GM12878 (cell line): ENCODE data around the gene ZNF608. TPM values are rescaled to one million over a fixed set of nuclear protein-coding genes. Genes with fewer than 3 reads are reported as not detected.
A peak's percentile ranks its signal among the peaks of the same experiment; 100 is the strongest.

Source experiments
- ATAC-seq: fragments of 200-7000 bp; cut with Tn5 transposase; 3 replicates; pipeline ENCODE4 v1.9.1; 2020; ENCODE audit warnings: mild to moderate bottlenecking, moderate library complexity
- BruUV-seq: library from RNA; stranded (reverse); fragments of 400-500 nt; replicated peaks from 2 replicates; lab custom pipeline; 2021; lab: Mats Ljungman, UMichigan
- CTCF ChIA-PET: fragments of 300-600 bp; sonication (Branson Sonifier 250); formaldehyde crosslinking; extraction: SDS; loops from one replicate; lab custom pipeline; 2021; ENCODE audit warnings: inconsistent platforms; lab: Yijun Ruan, JAX
- POLR2A ChIA-PET: fragments of 350-600 bp; formaldehyde crosslinking; extraction: SDS; loops from one replicate; lab custom pipeline; 2021; ENCODE audit warnings: inconsistent platforms; lab: Charles Lee
- RAD21 ChIA-PET: fragments of 300-600 bp; sonication (Branson Sonifier 250); formaldehyde crosslinking; loops from one replicate; lab custom pipeline; 2023; ENCODE audit warnings: antibody characterized with exemption; ENCODE audit not compliant: unreplicated experiment; lab: Charles Lee
- SMC1A ChIA-PET: fragments of 300-600 bp; sonication (Branson Sonifier 250); formaldehyde crosslinking; loops from one replicate; lab custom pipeline; 2023; ENCODE audit not compliant: unreplicated experiment, uncharacterized antibody; lab: Charles Lee
- DNase-seq: peaks from one replicate; pipeline ENCODE4 v3.0.0-alpha.2; 2011; ENCODE audit warnings: low read depth, low spot score
- FAIRE-seq: peaks from 3 replicates; lab custom pipeline; 2011; peaks lifted over from hg19 to GRCh38; lab: Jason Lieb, UNC
- H2AFZ ChIP-seq: 2 replicates; pipeline ENCODE4 v1.6.0; 2011; ENCODE audit warnings: low read depth, low read length, control low read depth; ENCODE audit not compliant: control insufficient read depth
- H3K27ac ChIP-seq: 2 replicates; pipeline ENCODE4 v1.5.1; 2011; ENCODE audit warnings: control low read depth; ENCODE audit not compliant: control insufficient read depth, insufficient read depth
- H3K27me3 ChIP-seq, 2 experiments: replicated peaks in 1 of 2; 2 replicates each; pipeline versions ENCODE4 v1.6.0 to v1.6.1; 2011; ENCODE audit warnings: low read length in 1 of 2; ENCODE audit not compliant: control insufficient read depth in 2 of 2, insufficient read depth in 2 of 2
- H3K36me3 ChIP-seq, 2 experiments: 2 replicates each; pipeline ENCODE4 v1.5.1; 2011; ENCODE audit warnings: low read length in 1 of 2; ENCODE audit not compliant: control insufficient read depth in 2 of 2, insufficient read depth in 2 of 2
- H3K4me1 ChIP-seq: 2 replicates; pipeline ENCODE4 v1.6.1; 2011; ENCODE audit warnings: mild to moderate bottlenecking, low read length, moderate library complexity, mixed read lengths; ENCODE audit not compliant: control insufficient read depth, insufficient read depth
- H3K4me2 ChIP-seq: 2 replicates; pipeline ENCODE4 v1.6.0; 2011; ENCODE audit warnings: control low read depth; ENCODE audit not compliant: control insufficient read depth, insufficient read depth
- H3K4me3 ChIP-seq: fragments of 200-600 bp; sonication (generic); 2 replicates; pipeline ENCODE4 v1.5.1; 2016
- H3K79me2 ChIP-seq: 2 replicates; pipeline ENCODE4 v1.6.0; 2011; ENCODE audit warnings: low read length; ENCODE audit not compliant: control insufficient read depth, insufficient read depth
- H3K9ac ChIP-seq: 2 replicates; pipeline ENCODE4 v1.8.0; 2011; ENCODE audit warnings: low read length, control low read depth, mixed read lengths; ENCODE audit not compliant: control insufficient read depth, insufficient read depth
- H3K9me3 ChIP-seq: replicated peaks from 3 replicates; pipeline ENCODE4 v1.5.1; 2011; ENCODE audit warnings: mild to moderate bottlenecking, low read length; ENCODE audit not compliant: control insufficient read depth, insufficient read depth
- H4K20me1 ChIP-seq: 2 replicates; pipeline ENCODE4 v1.6.0; 2011; ENCODE audit not compliant: control insufficient read depth, insufficient read depth
- BMI1 ChIP-seq: fragments of 450-650 bp; IDR thresholded peaks from 2 replicates; pipeline ENCODE4 v1.6.1; 2016; ENCODE audit warnings: mild to moderate bottlenecking, moderate library complexity, borderline replicate concordance
- IKZF1 ChIP-seq: fragments of 450-650 bp; conservative IDR thresholded peaks from 2 replicates; pipeline ENCODE4 v1.6.1; 2017; ENCODE audit warnings: antibody characterized with exemption, mild to moderate bottlenecking
- RCOR1 ChIP-seq: conservative IDR thresholded peaks from 2 replicates; pipeline ENCODE4 v1.6.1; 2012; ENCODE audit warnings: low read depth, low read length, improper control_type of control experiment
- TCF12 ChIP-seq: IDR thresholded peaks from 2 replicates; pipeline ENCODE4 v1.6.1; 2011; ENCODE audit warnings: low read depth, mild to moderate bottlenecking, low read length
- WGBS: methylation state at CpG from one replicate; pipeline ENCODE4 v1.1.6; 2016; ENCODE audit warnings: low lambda C conversion rate; ENCODE audit not compliant: insufficient replicate concordance, insufficient coverage; ENCODE audit errors: missing lambda C conversion rate; 5-methylcytosine and 5-hydroxymethylcytosine counted together
- in situ Hi-C: fragments of 300-500 bp; cut with MboI; formaldehyde crosslinking; loops from 9 replicates; pipeline ENCODE4 v1.14.3; 2018; ENCODE audit warnings: mixed read lengths
- intact Hi-C: fragments of 100-400 bp; cut with micrococcal nuclease; formaldehyde crosslinking; loops from one replicate; pipeline ENCODE4 v1.14.2; 2022; ENCODE audit not compliant: unreplicated experiment
- polyA plus RNA-seq, 11 experiments: library from polyadenylated mRNA; depleted of rRNA in 4 of 11; unstranded in 6 of 11; stranded (reverse) in 5 of 11; fragments of >200 nt; fragmentation: Nextera tagmentation in 4 of 11; fragmentation: Illumina TruSeq in 1 of 11; extraction: Ambion mirVana in 4 of 11; extraction: Trizol in 1 of 11; gene quantifications; 1 replicate in 1 of 11; 2 replicates in 10 of 11; pipeline versions ENCODE4 v1.2.1 to v1.2.3, GENCODE V29; 2011 to 2016; ENCODE audit warnings: inconsistent platforms in 2 of 11, missing spikeins in 2 of 11, low read depth in 1 of 11
- total RNA-seq, 4 experiments: library from RNA; depleted of rRNA in 3 of 4; stranded (reverse); fragments of >200 nt in 3 of 4; fragmentation: Illumina TruSeq in 1 of 4; extraction: Trizol in 1 of 4; gene quantifications; 2 replicates each; pipeline versions ENCODE4 v1.2.1 to v1.2.3, GENCODE V29; 2013 to 2021
- TF ChIP-seq, protein P1 (sequence below): fragments of 450-650 bp; formaldehyde crosslinking; IDR thresholded peaks from 2 replicates; pipeline ENCODE4 v1.5.0; 2022; ENCODE audit warnings: mild to moderate bottlenecking, missing genetic modification characterization

ZNF608 gene
- total and polyA plus RNA-seq, 10 of the 15 experiments (the other 5 are each of a cell fraction or from before 2014, with no cell fraction given) = 0.19 to 6.7 (median 0.64) TPM

DNA sequence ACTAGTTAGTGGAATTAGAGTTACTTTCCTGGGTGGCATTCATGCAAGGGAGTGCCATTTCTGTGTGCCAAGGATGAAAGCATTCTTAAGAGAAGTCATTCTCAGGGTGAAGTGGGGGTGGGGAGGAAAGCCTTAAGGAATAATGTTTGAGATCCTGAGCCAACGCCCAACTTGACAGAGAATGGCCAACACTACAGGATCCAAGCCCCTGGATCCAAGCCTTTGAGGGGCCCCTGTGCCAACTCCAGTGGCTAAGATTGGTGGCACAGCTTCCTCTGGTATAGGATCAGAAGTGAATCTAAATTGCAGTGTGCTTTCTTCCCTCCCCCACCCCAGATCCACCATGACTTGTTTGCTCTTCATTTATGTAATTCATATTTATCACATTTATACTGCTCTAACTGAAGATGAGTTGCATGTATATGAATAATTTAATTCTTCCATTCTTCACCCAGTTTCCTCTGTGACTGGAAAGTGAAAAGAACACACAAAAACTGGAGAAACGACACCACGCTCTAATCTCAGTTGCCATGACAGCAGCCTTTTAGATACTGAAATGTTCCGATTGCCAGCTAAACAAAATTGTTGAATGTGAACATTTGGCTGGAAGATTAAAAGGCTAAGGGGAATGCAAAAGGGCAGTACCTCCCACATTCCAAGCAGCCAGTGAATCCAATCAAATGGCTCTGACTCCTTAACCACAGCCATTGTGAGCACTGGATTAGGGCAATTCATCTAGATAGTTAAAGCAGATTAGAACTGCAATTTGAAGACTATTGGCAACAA, 4.5 kb downstream of the ZNF608 start:
- ChIA-PET SMC1A (interaction anchor here (0.6 to 2.0 kb wide), 6 partner anchors 10 to 136 kb away, joined by 3 to 11 read pairs (median 4); no protein-coding TSS in a partner anchor), CTCF (no interaction called here), POLR2A (interaction anchor here (1.4 to 1.5 kb wide), 2 partner anchors 12 to 167 kb away, joined by 3 to 5 read pairs; no protein-coding TSS in a partner anchor), RAD21 (interaction anchor here (0.8 to 7.0 kb wide), 10 partner anchors 12 to 483 kb away, joined by 3 to 42 read pairs (median 3); no protein-coding TSS in a partner anchor)
- BruUV-seq = no TSS peak
- no peak for FAIRE-seq
- Histone ChIP-seq H3K9ac (peak overlapping the region; percentile 41), H3K4me2 (peak overlapping the region; percentile 88), H3K27ac (peak overlapping the region; percentile 67), H4K20me1 (no peaks in the 10 kb centered on the region), H3K27me3 (0 out of 4 replicates have a peak, but pooled peaks cover 0 to 4% of the 10 kb centered on the region in 2 experiments), H3K4me1 (peaks cover 3% of the 10 kb centered on the region), H2AFZ (no peak overlapping the region), H3K4me3 (peak overlapping the region; percentile 71), H3K79me2 (peaks cover 95% of the 10 kb centered on the region), H3K36me3 (no peaks in the 10 kb centered on the region), H3K9me3 (no peaks in the 10 kb centered on the region)
- TF ChIP-seq IKZF1 (0 out of 2 replicates have a peak, but pooled peaks have one; percentile 6), BMI1 (0 out of 2 replicates have a peak, but pooled peaks have one; percentile 17), TCF12 (no peak), RCOR1 (no peak)
- TF ChIP-seq, protein P1, sequence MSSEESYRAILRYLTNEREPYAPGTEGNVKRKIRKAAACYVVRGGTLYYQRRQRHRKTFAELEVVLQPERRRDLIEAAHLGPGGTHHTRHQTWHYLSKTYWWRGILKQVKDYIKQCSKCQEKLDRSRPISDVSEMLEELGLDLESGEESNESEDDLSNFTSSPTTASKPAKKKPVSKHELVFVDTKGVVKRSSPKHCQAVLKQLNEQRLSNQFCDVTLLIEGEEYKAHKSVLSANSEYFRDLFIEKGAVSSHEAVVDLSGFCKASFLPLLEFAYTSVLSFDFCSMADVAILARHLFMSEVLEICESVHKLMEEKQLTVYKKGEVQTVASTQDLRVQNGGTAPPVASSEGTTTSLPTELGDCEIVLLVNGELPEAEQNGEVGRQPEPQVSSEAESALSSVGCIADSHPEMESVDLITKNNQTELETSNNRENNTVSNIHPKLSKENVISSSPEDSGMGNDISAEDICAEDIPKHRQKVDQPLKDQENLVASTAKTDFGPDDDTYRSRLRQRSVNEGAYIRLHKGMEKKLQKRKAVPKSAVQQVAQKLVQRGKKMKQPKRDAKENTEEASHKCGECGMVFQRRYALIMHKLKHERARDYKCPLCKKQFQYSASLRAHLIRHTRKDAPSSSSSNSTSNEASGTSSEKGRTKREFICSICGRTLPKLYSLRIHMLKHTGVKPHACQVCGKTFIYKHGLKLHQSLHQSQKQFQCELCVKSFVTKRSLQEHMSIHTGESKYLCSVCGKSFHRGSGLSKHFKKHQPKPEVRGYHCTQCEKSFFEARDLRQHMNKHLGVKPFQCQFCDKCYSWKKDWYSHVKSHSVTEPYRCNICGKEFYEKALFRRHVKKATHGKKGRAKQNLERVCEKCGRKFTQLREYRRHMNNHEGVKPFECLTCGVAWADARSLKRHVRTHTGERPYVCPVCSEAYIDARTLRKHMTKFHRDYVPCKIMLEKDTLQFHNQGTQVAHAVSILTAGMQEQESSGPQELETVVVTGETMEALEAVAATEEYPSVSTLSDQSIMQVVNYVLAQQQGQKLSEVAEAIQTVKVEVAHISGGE = no peak
- 72% methylated on average over 4 of the region's 4 CpGs for WGBS
- ATAC-seq = no peak
- intact Hi-C loops = loop anchor here (2.0 to 10.0 kb wide), 5 partner anchors 17 to 1067 kb away; no protein-coding TSS in a partner anchor
- in situ Hi-C loops = no loop called here
- DNase-seq = no peak
